GM12892 (cell line): ENCODE results near the gene ZNRF2.
"Not testable (repeated sequence)": the region's sequence is repeated elsewhere in the genome, so short reads cannot be mapped to it uniquely, and the experiment has no call there.

Experiments used
- DNase-seq: peaks from one replicate; pipeline ENCODE4 v3.0.0; 2011; ENCODE audit not compliant: insufficient read length
- FAIRE-seq: peaks from 2 replicates; lab custom pipeline; 2011; peaks lifted over from hg19 to GRCh38; lab: Jason Lieb, UNC
- POLR2A ChIP-seq: IDR thresholded peaks from 2 replicates; pipeline ENCODE4 v1.6.1; 2011; ENCODE audit warnings: low read depth, low read length, control low read depth
- POLR2AphosphoS5 ChIP-seq: IDR thresholded peaks from 2 replicates; pipeline ENCODE4 v1.6.1; 2011; ENCODE audit warnings: low read depth, low read length, control low read depth
- TAF1 ChIP-seq: IDR thresholded peaks from 2 replicates; pipeline ENCODE4 v1.6.1; 2011; ENCODE audit warnings: low read depth, mild to moderate bottlenecking, control low read depth, low read length, borderline replicate concordance

Gene ZNRF2

GRCh38 chr7:30363778-30364563 lies 79.6 kb downstream of the ZNRF2 start:
- peak; percentile 30 for FAIRE-seq
- TF ChIP-seq POLR2A (no peak), TAF1 (no peak), POLR2AphosphoS5 (no peak)
- DNase-seq = no peak

DNA sequence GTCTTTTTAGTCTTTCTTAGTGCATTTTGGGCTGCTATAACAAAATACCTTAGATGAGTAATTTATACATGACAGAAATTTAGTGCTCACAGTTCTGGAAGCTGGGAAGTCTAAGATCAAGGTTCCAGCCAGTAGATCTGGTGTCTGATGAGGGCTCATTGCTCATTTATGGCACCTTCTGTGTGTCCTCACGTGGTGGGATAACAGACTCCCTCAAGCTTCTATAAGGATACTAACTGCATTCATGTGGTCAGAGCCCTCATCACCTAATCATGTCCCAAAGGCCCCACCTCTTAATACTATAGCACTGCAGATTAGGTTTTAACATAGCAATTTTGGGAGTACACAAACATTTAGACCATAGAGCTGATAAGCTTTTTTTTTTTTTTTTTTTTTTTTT lies 80.4 kb downstream of the ZNRF2 start:
- TF ChIP-seq POLR2A = no peak
- TF ChIP-seq POLR2AphosphoS5 = no peak
- no peak for TF ChIP-seq TAF1
- no peak for FAIRE-seq
- no peak for DNase-seq

- no peak for FAIRE-seq
- no peak for DNase-seq
- TF ChIP-seq POLR2AphosphoS5 = no peak
- TF ChIP-seq POLR2A = no peak
- TF ChIP-seq TAF1 = no peak
These were observed 81.2 kb downstream of the ZNRF2 start for GRCh38 chr7:30365621-30366020.

DNA sequence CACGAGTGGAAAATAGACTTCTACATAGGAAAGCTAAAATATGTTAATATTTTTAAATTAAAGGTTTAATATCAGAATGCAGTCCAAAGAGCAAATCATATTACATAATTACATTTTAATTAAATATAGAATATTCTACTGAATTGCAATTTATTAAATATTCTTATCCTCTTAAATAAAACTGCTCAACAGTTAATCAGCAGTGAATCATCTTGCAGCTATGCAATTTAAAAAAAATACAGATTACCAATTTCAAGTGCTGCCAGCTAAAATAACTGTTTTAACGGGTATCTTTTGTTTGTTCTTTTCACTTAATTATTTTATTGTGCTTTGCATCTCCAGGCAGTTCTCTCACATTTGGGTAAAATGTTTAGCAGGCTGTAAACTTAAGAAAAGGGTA lies 82.2 kb downstream of the ZNRF2 start:
- no peak for FAIRE-seq
- no peak for TF ChIP-seq POLR2A
- TF ChIP-seq TAF1 = no peak
- TF ChIP-seq POLR2AphosphoS5 = no peak
- DNase-seq = no peak

- FAIRE-seq = no peak
- TF ChIP-seq TAF1 (no peak), POLR2AphosphoS5 (no peak), POLR2A (no peak)
These were observed 83.2 kb downstream of the ZNRF2 start for GRCh38 chr7:30367561-30367960.

GRCh38 chr7:30369879-30370278 lies 85.5 kb downstream of the ZNRF2 start:
- DNase-seq = no peak
- no peak for FAIRE-seq
- TF ChIP-seq POLR2A (no peak), TAF1 (no peak), POLR2AphosphoS5 (no peak)

More at GRCh38 chr7:30367561-30367960, 83.2 kb downstream of the ZNRF2 start:
- DNase-seq = no peak

- DNase-seq = no peak
- TF ChIP-seq TAF1 (no peak), POLR2A (no peak), POLR2AphosphoS5 (no peak)
- no peak for FAIRE-seq
These were observed 86.9 kb downstream of the ZNRF2 start for GRCh38 chr7:30371321-30371720.

DNA sequence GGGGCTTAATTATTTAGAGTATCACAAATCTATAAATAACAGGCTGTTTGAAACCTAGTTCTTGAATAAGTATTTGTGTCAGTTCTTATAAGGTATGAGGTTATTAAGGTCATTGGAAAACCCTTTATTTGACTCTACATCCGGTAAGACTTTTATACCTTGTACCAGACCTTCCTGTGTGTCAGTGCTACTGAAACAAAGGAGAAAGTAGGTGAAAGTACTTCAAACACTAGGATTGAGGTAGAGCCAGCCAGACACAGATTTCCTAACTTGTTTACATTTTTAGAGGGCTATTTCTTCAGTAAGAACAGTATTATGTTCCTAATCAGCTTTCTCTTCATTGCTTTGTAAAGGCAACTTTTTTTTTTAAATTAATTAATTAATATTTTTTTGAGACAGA lies 93.9 kb downstream of the ZNRF2 start:
- no peak for FAIRE-seq
- DNase-seq = no peak
- no peak for TF ChIP-seq POLR2AphosphoS5
- TF ChIP-seq POLR2A = no peak
- TF ChIP-seq TAF1 = no peak

- FAIRE-seq (no peak), DNase-seq (no peak)
- TF ChIP-seq POLR2AphosphoS5 (no peak), POLR2A (no peak), TAF1 (no peak)
These were observed 94.7 kb downstream of the ZNRF2 start for GRCh38 chr7:30379131-30379530.

- TF ChIP-seq POLR2A (no peak), TAF1 (no peak)
- DNase-seq = no peak
- FAIRE-seq = no peak
These were observed 95.3 kb downstream of the ZNRF2 start for GRCh38 chr7:30379741-30380140.

- DNase-seq = no peak
- FAIRE-seq = no peak
- TF ChIP-seq TAF1 (no peak), POLR2AphosphoS5 (no peak), POLR2A (no peak)
These were observed 95.9 kb downstream of the ZNRF2 start for GRCh38 chr7:30380294-30380693.

GRCh38 chr7:30380824-30381223 lies 96.4 kb downstream of the ZNRF2 start:
- DNase-seq, FAIRE-seq: not testable (repeated sequence)
